Measurements from ENCODE around the gene NDUFB3.

DNA sequence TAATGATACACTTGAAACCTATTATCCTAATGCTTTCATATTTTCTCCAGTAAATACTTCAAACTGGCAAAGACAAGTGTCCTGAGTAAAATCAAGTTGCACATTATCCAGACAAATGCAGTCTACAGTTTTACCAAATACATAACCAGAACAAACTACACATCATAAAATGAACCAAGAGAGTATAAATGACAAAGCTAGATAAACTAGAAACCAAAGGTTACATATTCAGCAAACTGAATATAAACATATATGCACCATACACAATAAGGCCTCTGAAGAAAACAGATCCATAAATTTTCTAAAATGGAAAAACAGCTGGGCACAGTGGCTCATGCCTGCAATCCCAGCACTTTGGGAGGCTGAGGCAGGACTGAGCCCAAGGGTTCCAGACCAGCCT lies 47.3 kb upstream of the NDUFB3 start:
- no peak for TF ChIP-seq CTCF (IDR thresholded peaks at IDR 0.05)
- no peak for TF ChIP-seq ZFX (IDR thresholded peaks at IDR 0.05; ENCODE audit: borderline replicate concordance)
